Mammary epithelial cell (primary cell): ENCODE measurements around the gene FRAS1.

ENCODE experiments used
- EZH2 ChIP-seq: IDR thresholded peaks from 2 replicates; pipeline ENCODE4 v1.6.1; 2012; ENCODE audit warnings: low read length, inconsistent platforms, borderline replicate concordance
- TF ChIP-seq, protein P1 (sequence below), 2 donors: IDR thresholded peaks in 1 of 2; conservative IDR thresholded peaks in 1 of 2; 2 replicates each; pipeline ENCODE4 v1.5.1; 2011 to 2012; ENCODE audit warnings: inconsistent platforms in 2 of 2, low read length in 2 of 2, mild to moderate bottlenecking in 2 of 2, control low read depth in 1 of 2, low read depth in 1 of 2; ENCODE audit not compliant: insufficient read depth in 1 of 2; ENCODE audit errors: extremely low read depth in 1 of 2

DNA sequence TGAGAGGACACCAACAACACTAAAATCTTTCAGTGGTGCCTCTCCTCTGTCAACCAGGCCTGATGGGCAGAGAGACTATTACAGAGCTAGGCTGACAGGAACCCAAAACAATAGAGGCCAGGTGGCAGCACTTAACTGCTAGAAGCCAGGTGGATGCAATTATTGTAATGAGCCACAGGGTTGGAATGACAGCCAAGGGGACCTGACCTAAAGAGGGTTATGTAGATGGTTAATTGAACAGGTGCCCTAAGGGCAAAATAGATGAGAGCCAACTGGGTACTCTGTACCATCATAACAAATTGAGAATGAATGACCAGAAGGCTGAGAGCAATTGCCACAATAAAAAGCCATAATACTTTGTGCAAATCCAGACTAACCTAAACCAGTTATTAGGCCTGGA lies 24.7 kb upstream of the FRAS1 start:
- TF ChIP-seq, protein P1, sequence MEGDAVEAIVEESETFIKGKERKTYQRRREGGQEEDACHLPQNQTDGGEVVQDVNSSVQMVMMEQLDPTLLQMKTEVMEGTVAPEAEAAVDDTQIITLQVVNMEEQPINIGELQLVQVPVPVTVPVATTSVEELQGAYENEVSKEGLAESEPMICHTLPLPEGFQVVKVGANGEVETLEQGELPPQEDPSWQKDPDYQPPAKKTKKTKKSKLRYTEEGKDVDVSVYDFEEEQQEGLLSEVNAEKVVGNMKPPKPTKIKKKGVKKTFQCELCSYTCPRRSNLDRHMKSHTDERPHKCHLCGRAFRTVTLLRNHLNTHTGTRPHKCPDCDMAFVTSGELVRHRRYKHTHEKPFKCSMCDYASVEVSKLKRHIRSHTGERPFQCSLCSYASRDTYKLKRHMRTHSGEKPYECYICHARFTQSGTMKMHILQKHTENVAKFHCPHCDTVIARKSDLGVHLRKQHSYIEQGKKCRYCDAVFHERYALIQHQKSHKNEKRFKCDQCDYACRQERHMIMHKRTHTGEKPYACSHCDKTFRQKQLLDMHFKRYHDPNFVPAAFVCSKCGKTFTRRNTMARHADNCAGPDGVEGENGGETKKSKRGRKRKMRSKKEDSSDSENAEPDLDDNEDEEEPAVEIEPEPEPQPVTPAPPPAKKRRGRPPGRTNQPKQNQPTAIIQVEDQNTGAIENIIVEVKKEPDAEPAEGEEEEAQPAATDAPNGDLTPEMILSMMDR (conservative IDR thresholded peaks at IDR 0.05 in 1 of 2, IDR thresholded peaks at IDR 0.05 in 1 of 2; ENCODE audit: extremely low read depth in 1 of 2, insufficient read depth in 1 of 2, low read depth in 1 of 2, low read length in 2 of 2) = peak in 1 of 2 donors; percentile 38
- TF ChIP-seq EZH2 = no peak
